ENCODE data around the gene ADCK1.

The ADCK1 gene

GRCh38 chr14:77822741-77823140 lies 22.8 kb downstream of the ADCK1 start:
- TF ChIP-seq NFIC (IDR thresholded peaks at IDR 0.05) (no peak), CREB1 (IDR thresholded peaks at IDR 0.05; ENCODE audit: low read depth) (no peak), EGR1 (IDR thresholded peaks at IDR 0.05) (no peak), CEBPB (IDR thresholded peaks at IDR 0.05) (no peak)

- no peak for TF ChIP-seq EP300 (IDR thresholded peaks at IDR 0.05; ENCODE audit: borderline replicate concordance)
- no peak for TF ChIP-seq CREB1 (IDR thresholded peaks at IDR 0.05; ENCODE audit: low read depth)
- no peak for TF ChIP-seq ZBTB7A (IDR thresholded peaks at IDR 0.05; ENCODE audit: low read depth)
- no peak for TF ChIP-seq RAD21 (IDR thresholded peaks at IDR 0.05; ENCODE audit: low read depth)
- no peak for TF ChIP-seq NFIC (IDR thresholded peaks at IDR 0.05)
- TF ChIP-seq TEAD4 (IDR thresholded peaks at IDR 0.05) = no peak
- TF ChIP-seq MAX (IDR thresholded peaks at IDR 0.05) = no peak
- no peak for TF ChIP-seq EGR1 (IDR thresholded peaks at IDR 0.05)
- TF ChIP-seq TCF12 (IDR thresholded peaks at IDR 0.05; ENCODE audit: low read depth) = no peak
- no peak for TF ChIP-seq REST (IDR thresholded peaks at IDR 0.05; ENCODE audit: low read depth)
- no peak for TF ChIP-seq FOXM1 (IDR thresholded peaks at IDR 0.05; ENCODE audit: borderline replicate concordance, low read depth)
- TF ChIP-seq USF1 (IDR thresholded peaks at IDR 0.05) = no peak
- TF ChIP-seq TAF1 (IDR thresholded peaks at IDR 0.05; ENCODE audit: low read depth) = no peak
- no peak for TF ChIP-seq YY1 (IDR thresholded peaks at IDR 0.05; ENCODE audit: low read depth)
- TF ChIP-seq CEBPB (IDR thresholded peaks at IDR 0.05) = no peak
Observed at GRCh38 chr14:77823378-77823777, 23.5 kb downstream of the ADCK1 start.

- TF ChIP-seq EGR1 (IDR thresholded peaks at IDR 0.05) = no peak
- no peak for TF ChIP-seq TCF12 (IDR thresholded peaks at IDR 0.05; ENCODE audit: low read depth)
- no peak for TF ChIP-seq CREB1 (IDR thresholded peaks at IDR 0.05; ENCODE audit: low read depth)
- no peak for TF ChIP-seq ZBTB7A (IDR thresholded peaks at IDR 0.05; ENCODE audit: low read depth)
Observed at GRCh38 chr14:77825895-77826519, 26.1 kb downstream of the ADCK1 start.

- TF ChIP-seq EGR1 (IDR thresholded peaks at IDR 0.05) (no peak), TCF12 (IDR thresholded peaks at IDR 0.05; ENCODE audit: low read depth) (no peak), ZBTB7A (IDR thresholded peaks at IDR 0.05; ENCODE audit: low read depth) (no peak), TEAD4 (IDR thresholded peaks at IDR 0.05) (no peak), REST (IDR thresholded peaks at IDR 0.05; ENCODE audit: low read depth) (no peak), CREB1 (IDR thresholded peaks at IDR 0.05; ENCODE audit: low read depth) (no peak), TAF1 (IDR thresholded peaks at IDR 0.05; ENCODE audit: low read depth) (no peak), MAX (IDR thresholded peaks at IDR 0.05) (no peak), CEBPB (IDR thresholded peaks at IDR 0.05) (no peak), RAD21 (IDR thresholded peaks at IDR 0.05; ENCODE audit: low read depth) (no peak), NFIC (IDR thresholded peaks at IDR 0.05) (no peak), USF1 (IDR thresholded peaks at IDR 0.05) (no peak), EP300 (IDR thresholded peaks at IDR 0.05; ENCODE audit: borderline replicate concordance) (no peak), YY1 (IDR thresholded peaks at IDR 0.05; ENCODE audit: low read depth) (no peak), FOXM1 (IDR thresholded peaks at IDR 0.05; ENCODE audit: borderline replicate concordance, low read depth) (no peak)
Observed at GRCh38 chr14:77830692-77831091, 30.8 kb downstream of the ADCK1 start.

- TF ChIP-seq FOXM1 (IDR thresholded peaks at IDR 0.05; ENCODE audit: borderline replicate concordance, low read depth) (no peak), RAD21 (IDR thresholded peaks at IDR 0.05; ENCODE audit: low read depth) (no peak), EP300 (IDR thresholded peaks at IDR 0.05; ENCODE audit: borderline replicate concordance) (no peak), TAF1 (IDR thresholded peaks at IDR 0.05; ENCODE audit: low read depth) (no peak), MAX (IDR thresholded peaks at IDR 0.05) (no peak), TEAD4 (IDR thresholded peaks at IDR 0.05) (no peak), TCF12 (IDR thresholded peaks at IDR 0.05; ENCODE audit: low read depth) (no peak), NFIC (IDR thresholded peaks at IDR 0.05) (no peak), YY1 (IDR thresholded peaks at IDR 0.05; ENCODE audit: low read depth) (no peak), ZBTB7A (IDR thresholded peaks at IDR 0.05; ENCODE audit: low read depth) (no peak), CEBPB (IDR thresholded peaks at IDR 0.05) (no peak), CREB1 (IDR thresholded peaks at IDR 0.05; ENCODE audit: low read depth) (no peak), REST (IDR thresholded peaks at IDR 0.05; ENCODE audit: low read depth) (no peak), EGR1 (IDR thresholded peaks at IDR 0.05) (no peak), USF1 (IDR thresholded peaks at IDR 0.05) (no peak)
Observed at GRCh38 chr14:77832297-77832696, 32.4 kb downstream of the ADCK1 start.
